Activated gamma-delta T cell treated with Interleukin-2 at 50 U/mL for 16 hours (primary cell): Measurements from ENCODE around the gene STIM2.
A peak's percentile ranks its signal among the peaks of the same experiment; 100 is the strongest.

Experiments
- DNase-seq: peaks from one replicate; pipeline ENCODE4 v3.0.0-alpha.2; 2020

STIM2 gene

DNA sequence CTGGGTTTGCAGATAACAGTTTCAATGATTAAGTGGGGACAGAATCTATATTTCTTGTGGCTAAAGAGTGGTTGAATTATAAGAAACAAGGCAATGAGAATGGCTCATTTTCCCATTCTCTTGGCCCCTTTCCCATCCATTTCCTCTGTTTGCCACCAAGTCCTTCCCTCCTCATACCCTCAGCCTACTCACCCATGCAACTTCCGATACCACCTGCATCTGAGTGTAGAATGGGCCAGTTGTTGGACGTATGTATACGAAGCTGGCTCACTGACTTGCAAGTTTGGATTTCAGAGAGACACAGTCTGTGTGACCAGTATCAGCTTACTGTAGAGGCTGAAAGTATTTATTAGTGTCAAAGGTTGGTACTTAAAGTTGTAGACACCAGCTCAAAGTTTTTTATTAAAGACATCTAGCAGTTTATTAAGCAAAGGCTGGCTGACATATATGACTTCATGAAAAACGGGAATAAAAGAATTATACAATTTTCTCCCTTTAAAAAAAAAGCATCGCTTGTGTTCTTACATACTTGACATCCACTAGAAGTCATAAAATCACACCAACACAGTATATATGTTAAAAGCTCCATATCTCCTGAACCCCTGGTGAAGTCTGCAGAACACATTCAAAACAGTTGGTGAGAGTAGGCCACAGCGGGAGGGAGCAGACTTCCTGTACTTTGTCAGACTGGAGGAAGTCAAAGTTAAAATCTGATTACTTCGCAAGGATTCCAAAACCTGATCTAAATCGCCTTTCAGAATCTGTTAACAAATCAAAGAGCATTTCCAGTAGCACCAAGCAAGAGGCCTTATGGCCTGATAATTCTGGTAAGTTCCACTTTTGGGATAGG, 22.4 kb upstream of the STIM2 start:
- DNase-seq: no peak

DNA sequence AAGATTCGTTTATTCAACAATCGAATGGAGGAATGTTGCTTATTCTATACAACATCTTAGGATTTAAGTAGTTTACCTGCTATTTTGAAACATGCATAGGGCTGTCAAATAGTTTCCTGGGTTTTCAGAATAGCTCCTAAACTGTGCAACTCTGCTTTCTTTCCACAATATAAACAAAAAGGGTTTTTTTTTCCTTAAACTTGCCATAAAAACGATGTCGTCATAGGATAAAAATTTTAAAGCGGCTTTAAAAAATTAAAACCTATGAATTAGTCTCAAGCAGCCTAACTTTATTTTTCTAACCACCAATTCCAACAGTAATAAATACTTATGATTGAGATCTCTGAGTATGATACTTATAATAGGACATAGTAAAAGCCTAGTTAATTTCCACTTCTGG, 21.6 kb upstream of the STIM2 start:
- no peak for DNase-seq

DNA sequence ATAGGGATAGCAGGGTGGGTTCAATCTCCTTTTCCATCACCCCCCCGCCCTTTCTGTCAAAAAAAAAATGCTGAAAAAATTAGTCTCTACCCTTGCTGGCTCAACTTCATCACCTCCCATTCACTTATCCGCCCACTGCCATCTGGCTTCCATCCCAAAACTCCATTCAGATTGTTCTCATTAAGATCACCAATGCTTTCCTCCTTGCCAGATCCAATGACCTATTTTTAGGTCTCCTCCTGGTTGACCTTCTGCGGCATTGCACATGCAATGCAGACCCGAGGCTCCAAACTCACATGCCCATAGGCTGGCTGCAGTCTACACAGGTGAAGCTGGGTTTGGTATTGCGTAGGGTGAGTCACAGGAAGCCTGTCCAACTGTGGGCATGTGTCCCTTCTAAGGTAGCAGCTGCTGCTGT, 21.1 kb upstream of the STIM2 start:
- DNase-seq: no peak

DNA sequence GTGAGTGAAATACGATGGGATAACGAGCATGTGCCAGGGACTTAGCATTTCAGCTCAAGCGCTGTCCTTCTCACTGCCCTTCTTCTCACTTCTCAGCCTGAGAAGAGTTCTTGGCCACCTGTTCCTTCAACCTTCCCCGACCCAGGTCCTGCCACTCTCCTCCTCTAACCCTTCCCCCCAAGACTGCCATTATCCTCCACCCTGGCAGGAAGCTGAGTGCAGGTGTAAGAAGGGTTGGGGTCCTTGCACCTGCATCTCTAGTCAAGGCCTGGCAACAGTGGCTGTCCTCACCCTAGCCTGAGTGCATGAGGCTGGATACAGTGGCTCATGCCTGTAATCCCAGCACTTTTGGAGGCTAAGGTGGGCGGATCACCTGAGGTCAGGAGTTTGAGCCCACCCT, 19.9 kb upstream of the STIM2 start:
- DNase-seq: no peak

DNA sequence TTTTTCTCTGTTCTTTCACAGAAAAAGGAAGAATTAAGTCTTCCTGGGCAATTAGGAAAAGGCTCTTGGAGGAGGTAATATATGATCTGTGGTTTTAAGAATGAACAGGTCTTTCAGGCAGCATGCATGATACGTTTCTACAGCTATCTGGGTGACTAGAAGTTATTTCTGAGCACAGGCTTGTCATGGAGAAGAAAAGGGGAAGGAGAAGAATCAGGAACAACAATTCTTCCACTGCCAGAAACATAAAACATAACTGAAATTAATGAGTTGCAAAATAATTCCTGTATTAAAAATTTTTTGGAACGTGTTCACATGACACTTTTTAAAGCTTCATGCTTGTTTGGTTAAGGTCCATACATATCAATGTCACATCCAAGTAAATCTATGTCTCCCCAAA, 17.7 kb upstream of the STIM2 start:
- no peak for DNase-seq

DNA sequence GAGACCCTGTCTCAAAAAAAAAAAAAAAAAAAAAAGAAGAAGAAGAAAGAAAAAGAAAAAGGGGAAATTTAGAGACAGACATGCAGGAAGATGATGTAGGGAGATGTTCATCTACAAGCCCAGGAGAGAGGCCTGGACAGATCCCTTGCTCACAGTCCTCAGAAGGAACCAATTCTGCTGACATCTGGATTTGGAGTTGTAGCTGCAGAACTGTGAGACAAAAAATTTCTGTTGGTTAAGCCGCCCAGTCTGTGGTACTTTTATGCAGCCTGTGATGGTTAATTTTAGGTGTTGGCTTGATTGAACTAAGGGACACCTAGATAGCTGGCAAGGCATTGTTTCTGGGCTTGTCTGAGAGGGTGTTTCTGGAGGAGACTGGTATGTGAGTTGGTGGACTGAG, 10.1 kb upstream of the STIM2 start:
- DNase-seq: no peak

DNA sequence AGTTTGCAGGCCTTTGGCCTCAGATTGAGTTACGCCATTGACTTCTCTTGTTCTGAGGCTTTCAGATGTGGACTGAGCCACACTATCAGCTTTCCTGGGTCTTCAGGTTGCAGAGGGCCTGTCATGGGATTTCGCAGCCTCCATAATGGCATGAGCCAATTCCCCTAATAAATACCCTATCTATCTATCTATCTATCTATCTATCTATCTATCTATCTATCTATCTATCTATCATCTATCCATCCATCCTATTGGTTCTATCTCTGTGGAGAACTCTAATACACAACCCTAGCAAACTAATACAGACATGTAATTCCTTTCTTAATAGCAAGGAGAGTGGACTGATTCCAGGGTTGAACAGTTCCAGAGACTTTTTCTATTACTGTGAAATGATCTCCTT, 9.5 kb upstream of the STIM2 start:
- DNase-seq: no peak

DNA sequence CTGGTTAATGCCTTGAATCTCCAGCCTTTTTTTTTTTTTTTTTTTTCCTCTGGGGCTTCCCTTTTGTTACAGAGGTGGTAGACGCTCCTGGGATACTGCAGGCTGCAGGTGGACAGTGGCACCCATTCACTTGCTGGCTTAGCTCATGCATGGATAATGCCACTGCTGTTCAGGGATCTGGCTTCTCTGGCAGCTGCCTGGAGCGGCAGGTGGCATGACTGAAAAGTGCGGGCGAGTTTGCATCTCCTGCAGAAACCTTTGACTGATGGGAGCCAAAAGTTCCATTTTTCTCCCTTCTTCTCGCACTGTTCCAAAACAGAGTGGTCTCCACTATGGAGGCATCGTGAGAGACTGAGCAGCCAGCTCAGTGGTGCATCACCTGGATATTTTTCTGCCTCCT, 5.9 kb upstream of the STIM2 start:
- no peak for DNase-seq

DNA sequence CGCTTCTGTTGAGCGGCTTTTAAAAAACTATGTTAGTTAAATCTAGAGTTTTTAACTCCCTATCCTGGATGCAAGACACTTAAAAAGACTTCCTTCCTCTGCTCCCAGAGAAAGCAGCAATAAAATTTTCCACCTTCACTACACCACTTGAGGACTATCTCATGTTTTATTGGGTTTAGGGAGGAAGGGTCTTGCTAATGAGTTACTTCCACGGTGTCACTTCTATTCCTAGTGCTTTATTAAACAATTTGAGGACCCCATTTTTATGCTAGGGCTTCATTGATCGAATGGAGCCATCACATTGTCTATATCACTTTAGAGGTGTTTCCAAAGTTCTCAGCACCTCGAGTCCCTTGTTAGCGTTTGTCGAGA, 3.7 kb upstream of the STIM2 start:
- DNase-seq: no peak

DNA sequence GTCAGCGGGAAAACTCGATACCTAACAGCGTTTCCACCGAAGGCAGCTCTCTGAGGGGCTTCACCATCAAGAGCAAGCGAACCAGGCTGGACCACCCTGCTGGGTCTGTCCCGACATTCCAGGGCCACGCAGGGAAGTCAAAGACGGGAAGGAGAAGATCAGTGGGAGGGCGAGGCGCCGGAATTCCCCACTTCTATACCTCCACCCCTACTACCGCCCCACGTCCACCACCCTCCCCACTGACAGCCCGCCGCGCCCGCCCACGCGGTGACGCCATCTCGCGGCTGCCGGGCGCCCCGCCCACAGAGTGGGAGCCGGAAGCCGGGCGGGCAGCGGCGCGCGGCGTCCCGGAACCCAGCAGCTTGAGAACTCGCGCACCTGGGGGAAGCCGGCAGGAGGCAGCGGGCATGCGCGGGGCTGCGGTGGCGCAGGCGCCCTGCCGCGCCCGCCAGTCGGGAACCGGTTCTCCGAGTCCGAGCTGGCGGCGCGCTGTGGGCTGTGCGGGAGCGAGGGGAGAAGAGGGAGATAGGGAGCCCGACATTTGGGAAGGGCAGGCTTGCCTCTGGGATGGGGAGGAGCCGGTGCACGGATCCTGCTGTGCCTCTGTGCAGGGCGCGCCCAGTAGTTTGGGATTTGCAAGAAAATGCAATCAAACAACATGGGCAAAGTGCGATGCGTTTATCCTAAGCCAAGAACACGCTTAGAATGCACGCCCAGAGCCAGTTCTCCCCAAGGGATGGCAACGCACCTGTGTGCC, 3.2 kb upstream of the STIM2 start:
- peak; percentile 91 for DNase-seq

DNA sequence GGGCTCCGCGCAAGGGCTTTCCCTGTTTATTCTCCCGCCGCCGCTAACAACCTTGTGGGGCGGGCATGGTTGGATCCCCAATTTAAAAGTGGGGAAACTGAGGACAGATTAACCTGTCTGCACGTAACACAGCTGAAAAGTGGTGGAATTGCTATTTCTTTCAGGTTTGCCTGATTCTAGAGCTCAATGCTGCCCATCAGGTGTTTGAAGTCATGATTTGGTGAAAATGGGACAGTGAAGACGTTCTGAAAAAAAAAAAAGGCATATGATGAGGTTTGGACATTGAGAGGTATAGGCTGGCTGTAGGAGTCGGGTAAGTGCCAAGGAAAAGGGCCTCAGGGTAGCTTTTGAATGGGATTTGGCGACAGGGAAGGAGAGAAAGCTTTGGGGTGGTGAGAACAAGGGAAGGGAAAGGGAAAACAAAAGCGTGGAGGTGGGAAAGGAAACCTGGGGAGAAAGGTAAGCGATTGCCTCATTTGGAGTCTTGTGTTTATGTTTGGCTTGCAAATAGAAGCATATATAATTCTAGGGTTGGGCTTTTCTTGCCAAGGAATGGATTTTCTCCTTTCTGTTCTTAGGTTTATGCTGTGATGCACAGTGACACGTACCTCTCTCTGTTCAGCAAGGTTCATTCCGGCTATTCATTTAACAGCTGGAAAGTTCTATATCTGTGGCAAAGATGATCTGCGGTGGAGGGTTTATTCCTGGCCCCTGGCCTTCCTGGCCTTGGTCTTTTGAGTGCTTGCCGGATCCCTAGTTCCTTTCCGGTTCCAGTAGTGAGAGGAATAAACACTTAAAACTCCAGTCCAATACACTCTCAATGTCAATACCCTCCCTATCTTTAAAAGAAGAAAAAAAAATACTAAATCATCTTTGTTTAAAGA, 2.4 kb upstream of the STIM2 start:
- DNase-seq: no peak

DNA sequence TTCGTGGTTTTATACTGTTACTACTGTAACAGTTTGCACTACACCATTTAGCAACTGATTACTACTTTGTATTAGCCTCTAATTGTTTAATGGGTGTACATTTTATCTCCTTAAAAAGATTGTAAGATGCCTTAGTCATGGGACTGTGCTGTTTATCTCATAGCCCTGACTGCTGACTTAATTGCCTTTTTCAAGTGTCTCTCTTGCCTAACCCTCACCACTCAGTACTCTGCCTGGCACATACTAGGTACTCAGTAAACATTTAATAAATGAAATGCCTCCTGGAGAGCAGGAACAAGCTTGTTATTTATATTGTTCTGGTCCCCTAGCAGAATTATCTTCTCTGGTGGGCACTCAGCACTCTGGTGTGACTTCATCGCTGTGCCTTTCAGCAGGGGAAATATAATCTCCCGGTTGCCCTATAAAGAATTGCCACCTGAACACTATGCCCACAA, 1.7 kb upstream of the STIM2 start:
- no peak for DNase-seq

DNA sequence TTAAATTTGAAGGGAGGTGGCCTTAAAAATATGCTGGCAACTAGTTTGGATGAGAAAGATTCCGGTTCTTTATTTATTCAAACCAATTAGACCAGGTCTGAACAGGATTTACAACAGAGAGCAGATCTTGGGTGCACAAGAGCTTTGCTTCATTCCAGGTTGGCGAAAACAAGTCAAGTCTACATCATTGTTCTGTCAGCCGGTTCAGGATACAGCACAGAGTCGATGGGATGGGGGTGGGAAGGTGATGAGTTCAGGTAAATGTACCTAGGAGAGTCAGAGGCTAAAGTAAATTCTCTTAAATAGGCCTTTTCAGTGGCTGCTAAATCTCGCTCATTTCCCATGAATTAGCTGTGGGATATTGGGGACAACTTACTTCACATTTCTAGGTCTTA, 882 bp upstream of the STIM2 start:
- no peak for DNase-seq

DNA sequence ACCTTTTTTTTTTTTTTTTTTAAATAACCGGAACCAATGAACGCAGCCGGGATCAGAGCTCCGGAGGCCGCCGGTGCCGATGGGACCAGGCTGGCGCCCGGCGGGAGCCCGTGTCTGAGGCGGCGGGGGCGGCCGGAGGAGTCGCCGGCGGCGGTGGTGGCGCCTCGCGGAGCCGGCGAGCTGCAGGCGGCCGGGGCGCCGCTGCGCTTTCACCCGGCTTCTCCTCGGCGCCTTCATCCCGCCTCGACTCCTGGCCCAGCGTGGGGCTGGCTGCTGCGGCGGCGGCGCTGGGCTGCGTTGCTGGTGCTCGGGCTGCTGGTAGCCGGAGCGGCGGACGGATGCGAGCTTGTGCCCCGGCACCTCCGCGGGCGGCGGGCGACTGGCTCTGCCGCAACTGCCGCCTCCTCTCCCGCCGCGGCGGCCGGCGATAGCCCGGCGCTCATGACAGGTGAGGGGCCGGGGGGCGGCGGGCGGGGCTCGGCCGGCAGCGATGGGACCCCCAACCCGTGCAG, 337 bp downstream of the STIM2 start:
- peak; percentile 45 for DNase-seq

DNA sequence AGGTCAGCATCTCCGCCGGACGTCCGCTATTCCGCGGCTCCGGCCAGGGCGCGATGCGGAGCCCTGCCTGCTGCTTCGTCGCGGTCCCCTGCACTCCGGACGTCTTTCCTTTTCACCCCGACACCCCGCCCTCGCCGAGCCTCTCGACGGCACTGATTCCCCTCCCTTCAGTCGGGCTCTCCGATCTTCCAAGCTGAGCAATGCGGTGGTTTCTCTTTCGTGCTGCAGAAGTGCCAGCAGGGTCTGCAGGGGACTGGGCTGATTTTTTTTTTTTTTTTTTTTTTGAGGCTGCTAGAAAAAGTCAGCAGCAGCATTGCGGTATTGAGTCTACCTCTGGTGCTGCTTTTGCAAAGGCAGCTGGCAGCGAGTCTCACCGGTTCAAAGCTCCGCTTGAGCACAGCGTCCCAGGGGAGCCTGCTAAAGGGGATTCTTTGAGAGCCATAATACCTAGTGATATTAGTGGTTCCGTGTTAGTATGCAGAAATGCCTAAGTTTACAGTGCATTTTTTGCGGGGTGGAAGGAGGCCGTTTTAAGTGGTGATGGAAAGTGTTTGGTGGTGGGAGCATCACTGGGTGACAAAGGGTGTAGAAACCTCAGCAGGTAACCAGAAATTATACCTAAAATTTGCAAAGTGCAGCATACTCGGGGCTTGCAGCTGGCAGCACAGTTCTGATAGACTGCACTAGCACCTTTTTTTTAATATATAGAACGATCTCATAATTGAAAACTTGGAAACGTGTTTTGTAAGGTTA, 969 bp downstream of the STIM2 start:
- DNase-seq: peak; percentile 67

DNA sequence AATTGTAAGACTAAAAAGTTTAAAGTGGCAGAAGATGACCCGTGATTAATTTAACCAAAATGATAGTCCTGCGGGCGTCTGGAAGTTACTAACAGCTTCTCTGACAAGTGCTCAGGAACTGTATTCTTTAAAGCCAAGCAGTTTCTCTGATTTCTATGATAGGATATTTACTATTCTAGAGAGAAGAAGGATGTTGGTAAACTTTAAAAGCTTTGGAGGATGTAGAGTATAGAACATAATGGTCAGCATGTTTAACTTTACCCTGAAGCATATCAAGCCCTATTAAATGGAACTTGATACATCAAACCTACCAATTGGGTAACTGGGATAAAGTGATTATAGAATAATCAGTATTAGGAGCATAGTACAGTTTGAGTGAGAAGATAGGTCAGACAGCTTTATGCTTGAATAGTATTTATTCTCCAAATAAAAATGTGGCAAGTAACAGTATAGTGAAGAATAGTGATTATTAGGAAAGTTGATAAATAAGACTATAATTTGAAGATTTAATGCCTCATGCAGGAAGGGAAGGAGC, 1.8 kb downstream of the STIM2 start:
- DNase-seq: no peak

DNA sequence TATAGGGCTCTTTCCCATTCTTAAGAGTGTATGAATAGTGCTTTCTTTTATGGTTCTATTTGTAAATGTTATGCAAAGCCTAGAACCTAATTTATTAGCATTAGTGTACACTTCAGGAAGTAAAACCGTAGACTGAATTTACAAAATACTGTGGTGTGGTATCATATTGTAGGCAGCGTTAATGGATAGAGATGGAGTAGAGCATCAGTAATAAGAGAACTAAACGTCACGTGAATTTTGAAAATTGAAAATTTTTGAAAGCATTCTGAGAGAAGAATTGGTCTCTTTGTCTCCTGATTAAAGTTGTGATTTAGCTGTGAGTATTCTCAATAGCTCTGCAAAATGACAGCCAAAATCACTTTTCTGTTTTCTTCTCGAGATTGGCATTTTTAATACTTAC, 2.9 kb downstream of the STIM2 start:
- DNase-seq: no peak

DNA sequence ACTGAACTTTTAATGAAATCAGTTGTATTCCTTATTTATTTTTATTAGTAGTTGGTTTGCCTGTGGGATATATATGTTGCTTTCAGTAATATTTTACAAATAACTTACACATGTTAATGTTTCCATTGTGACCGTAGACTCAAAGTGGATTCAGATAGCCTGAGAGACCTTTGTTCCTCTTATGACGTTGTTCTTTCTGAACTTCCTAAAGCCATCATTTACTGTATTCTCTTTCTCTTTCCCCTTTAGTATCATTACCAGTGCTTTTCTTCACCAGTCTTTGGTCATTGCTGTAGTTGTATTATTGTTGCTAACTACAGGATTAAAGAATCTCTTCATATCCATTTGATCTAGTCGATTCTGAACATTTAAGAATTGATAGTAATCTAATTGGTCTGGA, 4.3 kb downstream of the STIM2 start:
- DNase-seq: no peak

DNA sequence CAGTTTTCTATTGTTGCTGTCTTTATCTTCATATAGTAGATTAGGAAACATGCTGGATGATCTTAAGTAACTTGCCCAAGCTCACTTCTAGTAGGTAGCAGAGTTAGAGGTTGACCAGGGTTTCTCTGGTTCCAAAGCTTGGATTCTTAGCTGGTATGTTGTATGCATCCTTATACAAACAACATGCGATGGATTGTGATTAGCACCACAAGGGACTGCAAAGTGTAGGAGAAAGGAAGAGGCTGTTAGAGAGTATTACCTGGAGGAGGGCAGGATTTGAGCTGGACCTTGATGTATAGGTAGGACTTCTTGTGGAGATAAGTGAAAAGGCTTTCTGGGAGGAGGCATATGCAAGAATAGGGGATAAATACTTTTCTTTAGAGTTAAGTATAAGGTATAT, 5.6 kb downstream of the STIM2 start:
- DNase-seq: no peak

DNA sequence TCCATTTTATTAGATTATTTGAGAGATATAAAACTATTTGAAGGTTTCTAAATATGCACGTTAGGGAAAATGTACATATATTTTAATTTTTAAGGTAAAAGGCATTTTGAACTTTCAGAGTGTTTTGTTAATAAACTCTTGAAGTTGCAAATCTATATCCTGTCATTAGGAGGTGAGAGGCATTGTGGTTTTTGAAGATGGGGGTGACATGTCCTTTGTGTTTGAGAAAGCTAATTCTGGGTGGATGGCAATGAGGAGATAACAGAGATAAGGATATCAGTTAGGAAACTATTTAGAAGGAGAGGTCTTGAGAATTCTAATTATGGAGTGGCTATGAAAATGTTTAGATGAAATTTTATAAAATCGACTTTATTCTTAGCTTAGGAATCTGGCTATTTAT, 6.1 kb downstream of the STIM2 start:
- DNase-seq: no peak

DNA sequence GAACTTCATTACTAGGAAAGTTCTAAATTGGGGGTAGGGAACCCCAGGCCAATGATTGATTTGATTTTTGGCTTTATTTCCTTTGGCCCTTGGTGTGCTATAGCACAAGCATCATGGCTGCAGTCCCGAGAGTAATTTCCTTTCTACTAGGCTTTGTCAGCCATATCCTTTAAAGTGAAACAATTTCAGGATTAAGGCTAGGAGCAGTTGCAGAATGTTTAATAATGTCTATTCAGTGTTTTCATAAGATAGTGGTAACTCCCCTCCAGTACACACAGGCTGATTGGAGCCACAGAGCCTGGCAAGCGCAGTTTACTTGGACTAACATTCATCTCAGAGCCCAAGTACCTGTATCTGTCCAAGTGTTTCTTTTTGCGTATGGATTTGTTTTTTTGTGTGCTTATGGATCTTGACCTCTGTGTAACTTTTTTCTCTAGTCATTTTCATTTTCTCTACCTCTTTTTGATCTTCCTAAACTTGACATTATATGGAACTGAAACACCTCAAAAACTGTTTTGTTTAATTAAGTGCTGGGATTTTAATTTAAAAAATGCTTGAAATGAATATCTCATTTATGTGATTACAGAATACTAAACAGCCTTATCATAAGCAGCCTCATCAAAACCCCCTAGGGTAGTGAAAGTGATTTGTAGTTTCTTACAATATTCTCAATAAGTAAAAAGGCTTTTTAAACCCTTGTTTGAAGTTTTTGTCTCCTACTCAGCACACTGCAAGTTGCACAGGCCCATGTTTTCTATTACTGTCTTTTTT, 7.5 kb downstream of the STIM2 start:
- no peak for DNase-seq
